ENCODE measurements around the gene EVI5. TPM values are rescaled to one million over a fixed set of nuclear protein-coding genes. Genes with fewer than 3 reads are reported as not detected.
"Not testable (repeated sequence)": the region's sequence is repeated elsewhere in the genome, so short reads cannot be mapped to it uniquely, and the experiment has no call there.

EVI5 gene
- total and polyA plus RNA-seq, 3 experiments from 2014 or later = 0.10 to 27.7 (median 27.4) TPM

DNA sequence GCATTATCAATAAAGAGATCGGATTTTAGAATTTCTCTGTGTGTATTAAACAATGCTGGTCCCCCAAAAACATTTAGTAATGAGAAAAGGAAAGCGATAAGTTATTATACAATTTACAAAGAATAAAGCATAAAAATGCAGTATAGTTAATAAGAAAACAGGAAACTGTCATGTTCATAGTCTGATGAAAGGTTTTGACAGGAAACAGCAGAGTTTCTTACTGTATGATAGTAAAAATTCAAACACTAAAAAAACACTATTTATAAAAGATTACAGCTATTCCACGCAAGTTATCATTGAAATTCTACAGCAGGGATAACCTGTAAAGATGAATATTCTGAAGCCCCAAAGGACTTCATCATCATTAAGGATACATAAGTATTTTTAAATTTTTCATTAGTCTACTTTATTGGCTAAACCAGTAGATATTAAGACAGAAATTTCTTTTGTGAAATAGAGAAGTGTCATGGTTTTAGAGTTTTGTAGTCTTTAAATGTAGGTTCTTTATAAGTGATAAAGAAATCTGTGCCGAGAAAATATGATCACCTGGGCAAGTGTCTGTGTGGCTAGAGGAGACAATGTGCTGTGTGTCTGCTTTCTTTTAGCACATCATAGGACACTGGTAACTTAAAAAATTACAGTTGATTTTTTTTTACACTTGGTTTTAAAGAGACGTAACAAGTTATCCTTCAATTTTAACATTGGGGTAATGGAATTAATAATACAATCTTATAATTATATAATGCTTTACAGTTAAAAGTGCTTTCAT lies 248.5 kb downstream of the EVI5 start:
- H3K27ac ChIP-seq (ENCODE audit: low read depth, low read length) = no peak overlapping the region
- peak overlapping the region; percentile 20 for H3K4me3 ChIP-seq (ENCODE audit: low read length)
- Mint-ChIP-seq H3K36me3 (no peaks in the 10 kb centered on the region), H3K27me3 (peaks cover 0 to 1% of the 10 kb centered on the region in 2 donors), H3K9me3 (no peaks in the 10 kb centered on the region), H3K27ac (peak overlapping the region; percentile 30 to 92 (median 62)), H3K4me3 (peak overlapping the region; percentile 34 to 75 (median 57)), H3K4me1 (peaks cover 59 to 73% (median 63%) of the 10 kb centered on the region in 3 donors)
- DNase-seq = no peak
- H3K36me3 ChIP-seq (ENCODE audit: insufficient read depth, low read length) = no peaks in the 10 kb centered on the region
- CTCF ChIA-PET = interaction anchor here (4.8 kb wide), 1 partner anchor 51 kb away, joined by 37 read pairs; the partner anchor contains the start of gene GFI1
- H3K27me3 ChIP-seq (ENCODE audit: insufficient read depth, low read length, poor library complexity, severe bottlenecking) = no peaks in the 10 kb centered on the region
- peaks cover 34% of the 10 kb centered on the region for H3K4me1 ChIP-seq (ENCODE audit: insufficient read depth, low read length)
- H3K9me3 ChIP-seq (ENCODE audit: low read length) = no peaks in the 10 kb centered on the region
- POLR2A ChIA-PET = interaction anchor here (1.0 to 3.1 kb wide), 4 partner anchors 14 to 54 kb away, joined by 3 to 51 read pairs (median 11); partner anchors contain the start of gene GFI1

- POLR2A ChIA-PET = not testable (repeated sequence)
Observed at GRCh38 chr1:92532371-92532770, 252.5 kb downstream of the EVI5 start.

DNA sequence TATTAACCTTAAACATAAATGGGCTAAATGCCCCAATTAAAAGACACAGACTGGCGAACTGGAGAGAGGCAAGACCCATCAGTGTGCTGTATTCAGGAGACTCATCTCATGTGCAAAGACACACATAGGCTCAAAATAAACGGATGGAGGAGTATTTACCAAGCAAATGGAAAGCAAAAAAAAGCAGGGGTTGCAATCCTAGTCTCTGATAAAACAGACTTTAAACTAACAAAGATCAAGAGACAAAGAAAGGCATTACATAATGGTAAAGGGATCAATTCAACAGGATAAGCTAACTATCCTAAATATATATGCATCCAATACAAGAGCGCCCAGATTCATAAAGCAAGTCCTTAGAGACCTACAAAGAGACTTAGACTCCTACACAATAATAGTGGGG lies 253.0 kb downstream of the EVI5 start:
- H3K27ac ChIP-seq (ENCODE audit: low read depth, low read length); DNase-seq; H3K4me3 ChIP-seq (ENCODE audit: low read length); H3K27me3 ChIP-seq (ENCODE audit: insufficient read depth, low read length, poor library complexity, severe bottlenecking); POLR2A ChIA-PET; H3K9me3 ChIP-seq (ENCODE audit: low read length); H3K27me3 Mint-ChIP-seq; H3K36me3 ChIP-seq (ENCODE audit: insufficient read depth, low read length); H3K9me3 Mint-ChIP-seq; H3K36me3 Mint-ChIP-seq: not testable (repeated sequence)
- Mint-ChIP-seq H3K27ac (peak overlapping the region in 6 of 8 donors; percentile 2 to 84 (median 76)), H3K4me1 (peaks cover 43 to 58% (median 52%) of the 10 kb centered on the region in 3 donors), H3K4me3 (peak overlapping the region in 4 of 7 donors; percentile 19 to 63 (median 30))
- CTCF ChIA-PET = interaction anchor here (1.6 kb wide), 1 partner anchor 47 kb away, joined by 4 read pairs; no protein-coding TSS in a partner anchor
- peaks cover 13% of the 10 kb centered on the region for H3K4me1 ChIP-seq (ENCODE audit: insufficient read depth, low read length)

More at GRCh38 chr1:92532371-92532770, 252.5 kb downstream of the EVI5 start:
- not testable (repeated sequence) for H3K36me3 Mint-ChIP-seq; H3K4me3 ChIP-seq (ENCODE audit: low read length); H3K27me3 Mint-ChIP-seq; DNase-seq; H3K36me3 ChIP-seq (ENCODE audit: insufficient read depth, low read length); H3K27me3 ChIP-seq (ENCODE audit: insufficient read depth, low read length, poor library complexity, severe bottlenecking); H3K9me3 ChIP-seq (ENCODE audit: low read length); H3K27ac ChIP-seq (ENCODE audit: low read depth, low read length); H3K9me3 Mint-ChIP-seq
- Mint-ChIP-seq H3K4me3 (peak overlapping the region in 5 of 7 donors; percentile 11 to 63 (median 39)), H3K27ac (peak overlapping the region; percentile 2 to 84 (median 76)), H3K4me1 (peaks cover 46 to 61% (median 57%) of the 10 kb centered on the region in 3 donors)
- peaks cover 18% of the 10 kb centered on the region for H3K4me1 ChIP-seq (ENCODE audit: insufficient read depth, low read length)
- CTCF ChIA-PET = interaction anchor here (1.6 kb wide), 1 partner anchor 47 kb away, joined by 4 read pairs; no protein-coding TSS in a partner anchor

- DNase-seq = no peak
- Mint-ChIP-seq H3K9me3 (no peaks in the 10 kb centered on the region), H3K27ac (no peak overlapping the region), H3K36me3 (peaks cover 0 to 5% (median 0%) of the 10 kb centered on the region in 3 donors), H3K27me3 (no peaks in the 10 kb centered on the region), H3K4me1 (peaks cover 19 to 23% (median 22%) of the 10 kb centered on the region in 3 donors), H3K4me3 (no peak overlapping the region)
- CTCF ChIA-PET = no interaction called here
- POLR2A ChIA-PET = no interaction called here
- Histone ChIP-seq H3K27ac (ENCODE audit: low read depth, low read length) (no peak overlapping the region), H3K27me3 (ENCODE audit: insufficient read depth, low read length, poor library complexity, severe bottlenecking) (no peaks in the 10 kb centered on the region), H3K36me3 (ENCODE audit: insufficient read depth, low read length) (no peaks in the 10 kb centered on the region), H3K9me3 (ENCODE audit: low read length) (no peaks in the 10 kb centered on the region), H3K4me3 (ENCODE audit: low read length) (no peak overlapping the region), H3K4me1 (ENCODE audit: insufficient read depth, low read length) (no peaks in the 10 kb centered on the region)
Observed at GRCh38 chr1:92527670-92528069, 257.2 kb downstream of the EVI5 start.

DNA sequence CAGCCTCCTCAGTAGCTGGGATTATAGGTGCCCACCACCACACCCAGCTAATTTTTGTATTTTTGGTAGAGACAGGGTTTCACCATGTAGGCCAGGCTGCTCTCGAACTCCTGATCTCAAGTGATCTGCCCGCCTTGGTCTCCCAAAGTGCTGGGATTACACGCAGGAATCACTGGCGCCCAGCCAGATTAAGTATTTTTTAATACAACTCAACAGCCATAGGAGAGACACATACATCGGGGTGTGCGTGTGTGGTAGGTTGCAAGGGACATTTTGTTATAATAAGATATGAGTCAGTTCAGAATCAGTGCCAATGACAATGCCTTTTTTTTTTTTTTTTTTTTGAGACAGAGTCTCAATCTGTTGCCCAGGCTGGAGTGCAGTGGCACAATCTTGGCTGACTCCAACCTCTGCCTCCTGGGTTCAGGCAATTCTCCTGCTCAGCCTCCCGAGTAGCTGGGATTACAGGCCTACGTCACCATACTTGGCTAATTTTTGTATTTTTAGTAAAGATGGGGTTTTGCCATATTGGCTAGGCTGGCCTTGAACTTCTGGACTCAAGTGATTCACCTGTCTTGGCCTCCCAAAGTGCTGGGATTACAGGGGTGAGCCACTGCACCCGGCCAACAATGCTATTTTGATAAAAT lies 259.8 kb downstream of the EVI5 start:
- H3K27ac ChIP-seq (ENCODE audit: low read depth, low read length); H3K36me3 Mint-ChIP-seq; DNase-seq; POLR2A ChIA-PET; H3K4me3 Mint-ChIP-seq; H3K4me1 Mint-ChIP-seq; H3K4me1 ChIP-seq (ENCODE audit: insufficient read depth, low read length); H3K9me3 ChIP-seq (ENCODE audit: low read length); H3K9me3 Mint-ChIP-seq; H3K27me3 ChIP-seq (ENCODE audit: insufficient read depth, low read length, poor library complexity, severe bottlenecking); H3K36me3 ChIP-seq (ENCODE audit: insufficient read depth, low read length); H3K27me3 Mint-ChIP-seq; H3K4me3 ChIP-seq (ENCODE audit: low read length); CTCF ChIA-PET: not testable (repeated sequence)
- H3K27ac Mint-ChIP-seq = peak overlapping the region in 1 of 8 donors; percentile 14

DNA sequence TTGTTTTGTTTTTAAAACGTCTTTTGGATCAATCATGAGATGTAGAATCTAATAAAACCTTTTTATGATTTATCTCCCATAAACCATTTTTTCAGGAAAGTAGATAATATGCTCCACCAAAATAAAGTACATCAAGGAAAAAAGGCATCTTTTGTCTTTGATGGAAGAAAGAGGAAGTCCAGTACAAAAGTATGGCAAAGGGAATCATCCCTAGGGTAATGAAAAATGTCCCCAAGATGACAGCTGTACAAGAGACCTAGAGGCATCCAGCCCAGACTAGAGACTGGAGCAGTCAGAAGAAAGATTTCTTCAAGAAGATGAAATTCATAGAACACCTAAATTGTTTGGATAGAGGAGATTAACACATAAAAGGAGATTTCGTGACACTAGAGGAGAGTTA lies 265.9 kb downstream of the EVI5 start:
- no peak overlapping the region for H3K27ac ChIP-seq (ENCODE audit: low read depth, low read length)
- Mint-ChIP-seq H3K4me1 (no peaks in the 10 kb centered on the region), H3K9me3 (no peaks in the 10 kb centered on the region), H3K36me3 (no peaks in the 10 kb centered on the region), H3K27ac (peak overlapping the region in 1 of 8 donors; percentile 1), H3K27me3 (peaks cover 0 to 1% of the 10 kb centered on the region in 2 donors), H3K4me3 (no peak overlapping the region)
- DNase-seq = no peak
- no peaks in the 10 kb centered on the region for H3K36me3 ChIP-seq (ENCODE audit: insufficient read depth, low read length)
- ChIA-PET CTCF (no interaction called here), POLR2A (no interaction called here)
- no peaks in the 10 kb centered on the region for H3K4me1 ChIP-seq (ENCODE audit: insufficient read depth, low read length)
- H3K27me3 ChIP-seq (ENCODE audit: insufficient read depth, low read length, poor library complexity, severe bottlenecking) = no peaks in the 10 kb centered on the region
- H3K9me3 ChIP-seq (ENCODE audit: low read length) = no peaks in the 10 kb centered on the region
- H3K4me3 ChIP-seq (ENCODE audit: low read length) = no peak overlapping the region

- Histone ChIP-seq H3K4me1 (ENCODE audit: insufficient read depth, low read length) (no peaks in the 10 kb centered on the region), H3K36me3 (ENCODE audit: insufficient read depth, low read length) (no peaks in the 10 kb centered on the region), H3K27ac (ENCODE audit: low read depth, low read length) (no peak overlapping the region), H3K4me3 (ENCODE audit: low read length) (no peak overlapping the region), H3K27me3 (ENCODE audit: insufficient read depth, low read length, poor library complexity, severe bottlenecking) (no peaks in the 10 kb centered on the region), H3K9me3 (ENCODE audit: low read length) (no peaks in the 10 kb centered on the region)
- peaks cover 1 to 4% of the 10 kb centered on the region in 2 donors for H3K27me3 Mint-ChIP-seq
- ChIA-PET POLR2A (no interaction called here), CTCF (no interaction called here)
- no peaks in the 10 kb centered on the region for H3K4me1 Mint-ChIP-seq
- DNase-seq = no peak
- no peak overlapping the region for H3K4me3 Mint-ChIP-seq
- no peaks in the 10 kb centered on the region for H3K9me3 Mint-ChIP-seq
- peaks cover 0 to 3% (median 0%) of the 10 kb centered on the region in 3 donors for H3K36me3 Mint-ChIP-seq
- no peak overlapping the region for H3K27ac Mint-ChIP-seq
Observed at GRCh38 chr1:92516574-92516973, 268.3 kb downstream of the EVI5 start.

- H3K9me3 ChIP-seq (ENCODE audit: low read length) = no peaks in the 10 kb centered on the region
- Mint-ChIP-seq H3K27me3 (peaks cover 1 to 4% of the 10 kb centered on the region in 2 donors), H3K27ac (no peak overlapping the region), H3K36me3 (peaks cover 0 to 3% (median 0%) of the 10 kb centered on the region in 3 donors), H3K4me1 (no peaks in the 10 kb centered on the region), H3K9me3 (no peaks in the 10 kb centered on the region), H3K4me3 (no peak overlapping the region)
- no peak overlapping the region for H3K27ac ChIP-seq (ENCODE audit: low read depth, low read length)
- DNase-seq = no peak
- ChIA-PET CTCF (no interaction called here), POLR2A (no interaction called here)
- H3K4me3 ChIP-seq (ENCODE audit: low read length) = no peak overlapping the region
- no peaks in the 10 kb centered on the region for H3K36me3 ChIP-seq (ENCODE audit: insufficient read depth, low read length)
- no peaks in the 10 kb centered on the region for H3K4me1 ChIP-seq (ENCODE audit: insufficient read depth, low read length)
- no peaks in the 10 kb centered on the region for H3K27me3 ChIP-seq (ENCODE audit: insufficient read depth, low read length, poor library complexity, severe bottlenecking)
Observed at GRCh38 chr1:92515796-92516201, 269.1 kb downstream of the EVI5 start.

All from CD8-positive, alpha-beta memory T cell (primary cell).